NCI-H446 treated with DMSO at 0.1 percent for 48 hours (cell line): ENCODE data around the gene RGS7.
"Not testable (repeated sequence)": the region's sequence is repeated elsewhere in the genome, so short reads cannot be mapped to it uniquely, and the experiment has no call there.

ENCODE experiments used
- DNase-seq: peaks from one replicate; lab custom pipeline; 2025; lab: John Stamatoyannopoulos, UW

RGS7 gene

DNA sequence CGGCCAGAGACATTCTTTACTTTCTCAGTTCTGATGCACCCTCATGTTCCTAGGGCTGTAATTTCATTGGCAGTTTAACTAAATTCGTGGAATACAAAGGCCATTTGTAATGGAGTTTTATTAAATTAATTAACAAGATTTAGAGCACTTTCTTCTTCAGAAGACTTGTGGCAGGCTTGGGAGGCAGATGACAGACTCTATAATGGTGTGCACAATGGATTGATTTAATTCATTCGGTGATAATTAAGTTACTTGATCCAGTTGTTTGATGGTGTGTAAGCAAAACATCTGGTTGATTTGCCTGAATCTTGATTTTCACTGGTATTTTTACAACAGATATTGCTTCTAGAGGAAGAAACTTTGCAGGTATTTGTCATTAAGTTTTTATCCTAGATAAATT is 383.1 kb downstream of the RGS7 start:
- DNase-seq = no peak

DNA sequence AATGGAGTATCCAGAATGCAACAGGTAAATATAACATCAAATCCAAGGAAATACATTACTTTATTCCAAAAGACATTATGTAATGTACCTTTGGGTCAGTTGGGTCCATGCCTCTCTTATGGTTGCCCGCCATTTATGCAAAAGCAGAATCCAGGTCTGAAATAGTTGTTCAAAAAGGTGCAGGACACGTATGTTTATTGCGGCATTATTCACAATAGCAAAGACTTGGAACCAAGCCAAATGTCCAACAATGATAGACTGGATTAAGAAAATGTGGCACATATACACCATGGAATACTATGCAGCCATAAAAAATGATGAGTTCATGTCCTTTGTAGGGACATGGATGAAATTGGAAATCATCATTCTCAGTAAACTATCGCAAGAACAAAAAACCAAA is 384.9 kb downstream of the RGS7 start:
- not testable (repeated sequence) for DNase-seq

DNA sequence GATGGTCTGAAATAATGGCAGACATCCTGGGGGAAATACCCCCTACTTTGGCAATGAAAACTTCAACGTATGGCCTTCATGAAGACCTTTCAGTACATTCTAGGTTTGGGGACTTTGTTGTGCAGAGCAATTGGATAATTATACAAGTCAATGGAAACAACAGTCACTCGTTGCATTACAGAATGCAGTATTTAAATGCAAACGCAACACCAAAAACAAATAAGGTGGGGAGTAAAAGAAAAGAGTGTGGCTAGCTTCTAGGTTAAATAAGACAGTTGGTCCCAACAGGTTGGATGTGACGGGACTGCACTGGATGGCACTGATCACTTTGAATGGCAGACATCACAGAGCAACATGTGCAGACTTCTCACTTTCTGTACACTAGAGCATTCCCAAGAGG is 386.8 kb downstream of the RGS7 start:
- no peak for DNase-seq

DNA sequence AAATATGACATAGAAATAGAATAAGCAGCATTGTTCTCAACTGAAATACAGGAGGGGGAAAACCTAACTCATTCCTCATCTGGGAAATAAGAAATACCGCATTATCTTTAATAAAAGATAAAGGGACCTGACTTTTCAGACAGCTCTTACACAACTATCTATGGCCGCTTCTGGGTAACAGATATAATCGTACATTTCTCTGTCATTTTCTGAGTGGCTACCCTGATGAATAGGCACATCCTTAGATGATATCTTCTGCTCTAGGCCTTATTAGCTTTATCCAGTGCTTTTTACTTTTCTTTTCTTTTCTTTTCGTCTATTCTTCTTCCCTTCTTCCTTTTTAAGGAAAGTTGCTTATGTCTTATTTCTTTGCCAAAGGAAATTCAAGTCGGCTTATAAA is 388.1 kb downstream of the RGS7 start:
- no peak for DNase-seq

DNA sequence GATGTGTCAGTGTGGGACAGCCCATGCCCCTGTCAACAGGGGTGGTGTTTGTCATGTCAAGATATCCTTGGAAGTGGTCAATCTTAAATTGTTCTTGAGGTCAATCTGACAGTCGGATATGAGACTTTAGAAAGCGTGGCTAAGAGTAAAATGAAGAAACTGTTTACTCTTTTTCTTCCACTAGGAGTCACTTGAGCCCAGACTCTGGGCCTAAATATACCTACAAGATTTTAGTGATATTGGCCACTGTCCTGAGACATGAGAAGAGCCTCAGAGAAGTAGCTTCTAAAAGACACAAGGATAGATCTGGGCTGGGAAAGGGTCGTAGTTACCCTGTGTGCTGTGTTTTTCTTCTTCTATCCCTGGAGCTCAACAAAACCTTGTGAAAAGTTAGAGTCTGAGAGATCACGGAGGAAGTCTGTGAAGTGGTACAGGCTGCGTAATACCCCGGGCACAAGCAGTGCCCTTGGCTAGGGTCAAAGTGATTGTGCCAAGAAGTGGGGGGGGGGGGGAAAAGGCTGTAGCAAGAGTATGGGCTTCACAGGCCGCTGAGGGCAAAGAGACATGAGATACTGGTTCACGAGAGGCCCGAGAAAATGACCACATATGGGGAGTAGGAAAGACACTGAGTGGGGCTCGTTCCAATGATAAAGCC is 389.8 kb downstream of the RGS7 start:
- DNase-seq = no peak

DNA sequence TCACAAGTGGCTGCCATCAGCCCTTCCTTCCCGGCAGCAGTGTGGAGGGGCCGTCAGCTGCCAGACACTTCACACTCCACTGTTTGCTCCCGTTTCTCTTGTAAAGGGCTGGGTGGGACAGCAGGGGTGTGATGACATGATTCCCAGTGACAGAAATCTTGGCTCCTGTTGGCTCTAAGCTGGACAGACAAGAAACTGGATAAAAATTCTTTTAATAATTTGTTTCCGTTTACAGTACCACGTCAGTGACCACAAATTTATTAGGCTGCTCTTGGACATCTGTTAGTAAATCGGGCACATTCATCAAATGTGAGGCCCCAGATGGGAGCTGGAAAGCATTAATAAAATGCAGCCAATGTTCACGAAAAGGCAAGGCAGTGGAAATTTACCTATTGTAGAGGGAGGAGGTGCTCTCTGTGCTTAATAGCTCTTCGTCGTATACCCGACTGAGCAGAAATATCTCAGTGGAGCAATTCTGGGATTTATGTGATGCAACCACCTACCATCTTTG is 391.4 kb downstream of the RGS7 start:
- DNase-seq = no peak

DNA sequence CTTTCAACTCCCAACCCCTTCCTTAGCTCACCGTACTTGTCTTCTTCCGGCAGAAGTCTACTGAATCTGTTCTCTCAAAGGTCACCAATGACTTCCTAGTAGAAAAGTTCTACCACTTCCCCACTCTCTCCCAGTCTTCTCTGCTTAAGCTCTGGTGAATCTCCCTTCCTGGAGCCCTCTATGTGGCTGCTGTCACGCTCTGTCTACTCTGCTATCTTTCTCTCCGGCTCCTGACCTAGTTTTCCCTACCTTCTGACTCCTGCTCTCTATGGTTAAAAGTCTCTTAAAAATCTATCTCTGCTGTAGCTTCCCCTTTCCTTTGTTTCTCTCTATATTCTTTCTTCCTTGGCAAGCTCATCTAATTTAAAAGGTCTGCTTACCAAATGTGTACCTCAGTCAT is 394.9 kb downstream of the RGS7 start:
- DNase-seq = no peak

DNA sequence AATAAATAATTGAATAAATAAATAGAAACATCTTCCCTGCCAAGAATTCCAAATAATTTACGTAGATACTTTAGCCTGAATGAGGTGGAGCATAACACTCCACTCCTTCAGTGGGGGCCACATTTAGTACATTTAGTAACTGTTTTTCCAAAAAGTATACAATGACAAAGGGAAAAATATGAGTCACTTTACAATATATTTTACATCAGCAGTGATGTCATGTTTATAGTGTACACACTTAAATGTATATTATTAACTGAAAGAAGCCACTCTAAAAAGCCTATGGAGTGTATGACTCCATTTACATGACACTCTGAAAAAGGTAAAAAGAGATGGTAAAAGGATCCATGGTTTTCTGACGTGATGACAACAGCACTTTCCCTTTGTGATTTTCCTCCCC is 400.6 kb downstream of the RGS7 start:
- DNase-seq = no peak

DNA sequence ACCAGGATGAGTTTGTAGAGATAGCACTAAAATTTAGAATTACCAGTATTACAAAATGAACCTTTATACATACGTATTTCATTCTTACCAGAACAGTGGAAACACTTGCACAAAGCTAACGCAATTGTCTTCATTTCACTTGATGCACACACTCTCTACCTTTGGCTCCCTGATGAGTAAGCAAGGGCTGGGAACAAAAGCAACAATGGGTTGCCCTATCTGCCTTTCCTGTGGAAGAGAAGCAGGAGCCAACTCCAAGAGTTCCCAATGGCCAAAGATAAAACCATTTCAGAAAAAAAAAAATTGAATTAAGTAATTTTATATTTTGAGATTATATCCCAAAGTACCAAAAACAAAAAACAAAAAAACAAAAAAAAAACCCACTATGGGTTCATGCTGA is 401.0 kb downstream of the RGS7 start:
- no peak for DNase-seq

DNA sequence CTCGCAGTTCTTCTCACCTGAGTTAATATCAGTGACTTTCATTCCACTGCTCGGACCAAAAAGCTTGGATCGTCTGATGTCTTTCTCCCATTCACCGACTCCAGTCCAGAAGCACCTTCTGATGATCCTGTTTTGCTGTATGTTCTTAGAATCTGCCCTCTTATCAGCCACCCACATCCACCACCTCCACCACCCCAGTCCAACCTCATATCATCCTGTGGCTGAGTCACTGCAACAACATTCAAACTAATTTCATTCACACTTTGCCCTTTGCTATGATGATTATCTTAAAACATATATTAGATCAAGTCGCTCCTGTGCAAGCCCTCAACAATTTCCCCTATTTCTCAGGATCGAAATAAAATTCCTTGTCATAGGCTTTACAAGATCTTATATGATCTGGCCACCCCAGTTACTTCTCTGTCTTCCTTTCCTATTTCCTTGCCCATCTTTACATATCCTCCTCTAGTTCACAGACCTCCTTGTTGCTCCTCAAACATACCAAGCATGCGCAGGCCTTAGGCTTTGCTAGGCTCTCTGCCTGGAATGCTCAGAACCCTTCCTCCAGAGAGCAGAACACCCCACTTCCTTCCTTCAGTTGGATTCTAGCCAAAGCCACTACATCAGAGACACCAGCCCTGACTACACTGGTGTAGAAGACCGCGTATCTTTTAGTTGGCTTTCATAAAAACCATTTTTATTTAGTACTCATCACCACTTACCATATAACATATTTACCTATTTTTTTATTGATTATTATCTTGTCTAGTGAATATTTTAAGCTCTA is 409.4 kb downstream of the RGS7 start:
- DNase-seq = no peak

DNA sequence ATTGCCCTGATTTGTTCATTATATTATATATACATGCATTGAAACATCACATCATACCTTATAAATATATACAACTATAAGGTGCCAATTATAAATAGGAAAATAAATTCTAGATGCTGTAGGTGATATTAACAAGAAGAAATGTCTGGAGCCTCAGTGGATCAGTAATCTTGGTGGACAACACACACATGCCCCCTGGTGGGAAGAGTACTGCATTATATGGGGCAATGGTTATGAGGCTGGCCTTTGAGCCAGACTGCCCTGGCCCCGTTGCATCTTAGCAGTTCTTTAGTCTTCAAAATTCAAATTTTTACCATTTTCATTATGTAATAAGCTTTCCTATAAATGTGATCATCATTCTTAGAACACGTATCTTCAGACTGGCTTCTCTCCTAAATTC is 410.1 kb downstream of the RGS7 start:
- peak; percentile 6 for DNase-seq

DNA sequence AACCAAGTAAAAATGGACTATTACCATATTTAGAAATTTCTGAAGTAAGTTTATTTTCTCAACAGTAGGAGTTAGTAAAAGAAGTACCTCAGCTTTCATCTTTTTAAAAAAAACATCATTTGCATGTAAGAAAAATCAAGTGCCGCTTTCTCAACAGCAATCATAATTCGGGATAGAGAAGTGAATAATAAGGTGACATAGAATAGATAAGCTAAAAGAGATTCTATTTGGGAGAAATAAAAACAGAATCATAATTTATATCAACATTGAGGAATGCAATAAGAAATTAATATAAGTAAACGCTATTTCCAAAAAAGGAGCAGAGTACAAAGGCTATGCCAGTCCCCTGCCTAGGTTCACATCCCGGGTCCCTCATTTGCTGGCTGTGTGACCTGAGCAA is 414.1 kb downstream of the RGS7 start:
- DNase-seq = no peak

DNA sequence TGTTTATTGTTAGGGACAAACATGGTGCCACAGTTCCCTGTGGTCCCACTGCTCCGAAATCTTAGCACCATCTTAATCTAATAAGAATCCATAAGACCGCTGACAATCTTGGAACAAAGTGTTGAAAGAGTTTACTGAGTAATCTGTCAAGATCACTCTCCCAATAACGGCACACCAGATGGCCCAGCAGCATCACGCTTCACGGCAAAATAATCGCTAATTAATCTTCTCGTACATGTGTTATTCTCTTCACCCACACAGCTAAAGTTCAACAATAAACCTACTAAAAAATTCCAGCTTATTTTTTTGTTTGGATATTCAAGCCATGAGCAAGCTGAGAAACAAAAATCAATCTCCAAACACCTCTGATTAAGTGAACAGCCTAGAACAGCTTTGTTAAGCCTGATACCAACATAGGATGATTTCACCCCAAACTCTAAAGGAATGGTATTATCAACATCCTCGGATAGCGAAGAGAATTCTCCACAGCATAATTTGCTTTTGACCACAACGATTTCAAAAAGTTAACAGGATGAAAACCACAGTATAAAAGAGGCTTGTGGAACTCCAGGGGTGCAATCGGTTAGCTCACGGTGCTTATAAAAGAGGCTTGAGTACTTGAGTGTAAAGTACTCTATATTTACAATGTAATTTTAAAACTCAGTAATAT is 415.2 kb downstream of the RGS7 start:
- DNase-seq = no peak

DNA sequence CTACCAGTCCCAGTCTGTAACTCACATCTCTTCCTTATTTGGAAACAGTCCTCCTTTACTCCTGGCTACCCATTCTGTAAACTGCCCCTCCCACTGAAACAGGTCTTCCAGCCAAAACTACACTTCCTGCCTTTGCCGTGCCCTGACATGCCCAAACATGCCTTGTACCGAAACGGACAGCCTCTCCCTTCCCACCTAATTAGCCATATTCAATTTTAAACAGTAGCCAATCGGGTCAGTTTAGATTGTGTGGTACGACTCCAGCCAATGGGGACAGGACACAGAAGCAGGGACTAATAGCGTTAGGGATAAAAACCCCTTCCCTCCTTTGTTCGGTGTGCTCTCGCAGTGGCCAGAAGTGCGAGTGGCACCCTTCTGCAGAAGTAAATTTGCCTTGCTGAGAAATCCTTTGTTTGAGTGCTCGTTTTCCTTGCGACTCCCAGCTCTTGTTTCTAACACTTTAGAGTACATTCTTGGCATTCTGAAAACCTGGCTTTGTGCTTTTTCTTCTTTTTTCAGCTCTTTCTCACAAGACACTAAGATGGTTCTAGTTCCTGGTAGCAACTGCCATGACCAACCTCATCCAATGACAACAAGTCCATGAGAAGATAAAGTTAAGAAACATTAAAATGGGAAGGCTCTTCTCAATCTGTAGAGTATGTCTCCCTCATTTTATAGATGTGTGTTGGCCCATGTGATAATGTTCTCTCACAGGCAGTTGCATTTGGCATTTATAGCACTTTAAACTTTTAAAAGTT is 419.9 kb downstream of the RGS7 start:
- DNase-seq = no peak

DNA sequence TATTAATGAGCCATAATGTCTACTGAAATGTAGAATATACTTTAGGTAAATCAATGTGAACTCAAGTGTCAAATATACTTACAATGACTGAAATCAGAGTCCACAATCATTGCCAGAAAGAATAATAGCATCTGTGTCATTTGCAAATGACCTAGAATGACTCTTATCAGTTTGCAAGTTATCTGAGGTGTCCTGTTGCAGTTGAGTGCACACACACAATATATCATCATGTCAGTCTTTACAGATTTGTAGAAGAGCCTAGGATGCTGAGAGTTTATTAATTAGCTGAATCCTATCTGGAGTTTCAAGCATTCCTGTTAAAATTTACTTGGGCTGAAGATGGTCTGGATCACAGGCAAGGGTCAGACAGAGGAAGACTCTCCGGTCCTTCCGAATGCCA is 421.1 kb downstream of the RGS7 start:
- DNase-seq = no peak

DNA sequence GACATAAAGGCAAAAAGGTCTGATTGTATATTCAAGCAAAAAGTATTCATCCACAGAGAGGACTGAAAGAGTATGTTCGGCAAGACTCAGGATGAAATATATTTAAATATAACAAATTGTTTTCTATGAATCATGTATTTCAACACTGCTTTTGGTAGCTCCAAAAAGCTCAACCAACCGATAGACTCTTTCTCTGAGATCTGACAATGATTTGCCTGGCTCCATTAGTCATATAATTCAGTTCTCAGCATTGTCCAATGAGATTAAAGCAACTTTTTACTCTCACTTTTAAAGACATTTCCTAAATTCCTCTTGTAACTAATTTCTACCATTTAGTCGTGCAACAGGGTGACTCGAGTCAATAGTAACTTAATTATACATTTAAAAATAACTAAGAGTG is 426.0 kb downstream of the RGS7 start:
- DNase-seq = no peak

DNA sequence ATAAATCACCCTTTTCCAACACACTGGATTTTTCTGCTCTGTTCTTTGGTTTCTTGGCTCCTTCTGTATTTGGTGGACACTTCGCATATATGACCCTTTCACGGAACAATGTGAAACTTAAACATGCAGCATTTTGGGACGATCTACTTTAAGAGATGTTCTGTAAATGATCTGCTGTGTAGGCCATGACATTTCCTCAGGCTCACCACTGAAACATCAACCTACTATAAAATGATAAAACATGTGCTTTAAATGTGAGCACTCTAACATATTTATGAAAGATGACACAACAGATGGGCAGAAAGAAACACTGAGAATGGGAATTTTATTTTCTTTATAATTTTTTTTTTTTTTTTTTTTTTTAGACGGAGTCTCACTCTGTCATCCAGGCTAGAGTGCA is 428.7 kb downstream of the RGS7 start:
- DNase-seq = no peak

DNA sequence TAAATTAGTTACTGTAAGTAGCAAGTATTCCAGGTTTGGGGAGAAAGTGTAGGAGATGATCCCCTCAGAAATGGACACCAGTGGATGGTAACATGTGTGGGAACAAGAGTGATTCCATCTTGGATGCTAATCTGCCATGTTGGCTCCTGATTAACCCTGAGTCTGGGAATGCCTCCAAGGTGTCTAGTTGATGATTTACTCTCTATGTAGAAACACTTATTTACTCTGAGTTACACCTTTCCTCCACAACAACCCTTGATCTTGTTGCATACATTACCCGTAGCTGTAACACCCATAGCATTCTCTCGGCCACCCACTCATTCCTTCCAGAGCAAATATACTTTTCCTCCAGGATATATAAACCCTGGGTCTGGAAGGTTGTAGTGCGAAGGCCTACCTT is 429.2 kb downstream of the RGS7 start:
- DNase-seq = no peak

DNA sequence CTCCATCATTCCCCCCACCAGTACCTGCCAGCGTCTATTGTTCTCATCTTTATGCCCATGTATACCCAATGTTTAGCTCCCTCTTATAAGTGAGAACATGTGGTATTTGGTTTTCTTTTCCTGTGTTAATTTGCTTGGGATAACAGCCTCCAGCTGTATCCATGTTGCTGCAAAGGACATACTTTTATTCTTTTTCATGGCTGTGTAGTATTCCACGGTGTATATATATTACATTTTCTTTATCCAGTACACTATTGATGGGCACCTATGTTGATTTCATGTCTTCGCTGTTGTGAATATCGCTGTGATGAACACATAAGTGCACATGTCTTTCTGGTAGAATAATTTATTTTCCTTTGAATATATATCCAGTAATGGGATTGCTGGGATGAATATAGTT is 431.7 kb downstream of the RGS7 start:
- DNase-seq = no peak

DNA sequence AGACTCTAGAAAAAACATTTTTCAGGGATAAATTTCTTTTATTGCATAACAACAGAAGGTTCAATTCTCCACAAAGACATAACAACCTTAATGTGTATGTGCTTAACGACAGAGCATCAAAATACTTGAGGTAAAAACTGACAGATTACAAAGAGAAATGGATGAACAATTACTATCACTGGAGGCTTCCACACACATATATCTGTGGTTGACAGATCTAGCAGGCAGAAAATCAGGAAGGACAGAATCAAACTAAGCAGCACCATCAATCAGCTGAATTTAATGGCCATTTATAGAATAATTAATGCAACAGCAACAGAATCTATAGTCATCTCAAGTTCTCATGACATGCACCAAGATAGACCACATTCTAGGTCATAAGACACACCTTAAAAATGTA is 439.0 kb downstream of the RGS7 start:
- DNase-seq = no peak

DNA sequence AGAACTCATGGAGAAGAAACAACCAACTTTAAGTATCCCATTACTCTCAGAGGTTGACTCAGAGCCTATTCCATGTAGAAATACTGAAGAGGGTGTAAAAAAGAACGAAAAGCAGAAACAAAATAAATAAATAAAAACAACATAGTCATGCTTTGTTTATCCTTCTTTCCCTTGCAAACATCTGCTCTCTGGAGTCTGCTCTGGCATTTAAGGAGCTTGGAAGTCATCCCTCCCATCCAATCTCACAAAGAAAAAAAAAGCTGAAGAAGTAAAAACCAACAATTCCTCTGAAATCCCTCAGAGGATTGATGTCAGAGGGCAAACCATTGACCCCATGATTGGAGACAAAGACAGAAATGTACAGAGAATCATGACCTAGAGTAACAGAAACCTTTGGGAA is 442.5 kb downstream of the RGS7 start:
- DNase-seq = no peak

DNA sequence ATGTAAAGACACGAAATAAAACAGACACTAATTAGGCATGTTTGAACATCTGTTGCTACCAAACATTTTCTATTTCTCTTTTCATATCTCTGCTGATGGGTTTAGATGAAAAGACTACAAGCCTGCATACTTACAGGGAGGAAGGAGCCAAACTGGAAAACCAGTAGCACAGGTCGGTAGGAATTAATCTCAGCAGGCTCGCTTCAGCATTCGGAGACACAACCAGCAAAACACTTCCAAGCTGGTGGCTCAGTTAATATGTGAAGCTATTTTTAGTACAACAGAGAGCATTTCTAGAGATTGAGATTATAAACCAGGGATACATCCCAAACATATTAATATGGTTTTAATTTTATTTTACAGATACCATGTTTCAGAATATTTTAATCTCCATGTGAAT is 444.2 kb downstream of the RGS7 start:
- DNase-seq = no peak
